Astrocyte of the spinal cord (primary cell): Measurements from ENCODE around the gene MAP2K1.
A peak's percentile ranks its signal among the peaks of the same experiment; 100 is the strongest.

Source experiments
- DNase-seq: peaks from one replicate; pipeline ENCODE4 v3.0.0; 2011; ENCODE audit warnings: low read depth, low spot score
- H3K4me3 ChIP-seq: 2 replicates; pipeline ENCODE4 v1.5.1; 2011; ENCODE audit warnings: low read depth, mild to moderate bottlenecking, low read length, moderate library complexity
- in situ Hi-C: cut with HindIII; loops from 2 replicates; pipeline ENCODE4 v1.10.0; 2017; ENCODE audit warnings: low sequenced_read_pairs
- TF ChIP-seq, protein P1 (sequence below): IDR thresholded peaks from 2 replicates; pipeline ENCODE4 v1.5.1; 2012; ENCODE audit warnings: low read depth, mild to moderate bottlenecking, low read length, inconsistent platforms

MAP2K1 gene

DNA sequence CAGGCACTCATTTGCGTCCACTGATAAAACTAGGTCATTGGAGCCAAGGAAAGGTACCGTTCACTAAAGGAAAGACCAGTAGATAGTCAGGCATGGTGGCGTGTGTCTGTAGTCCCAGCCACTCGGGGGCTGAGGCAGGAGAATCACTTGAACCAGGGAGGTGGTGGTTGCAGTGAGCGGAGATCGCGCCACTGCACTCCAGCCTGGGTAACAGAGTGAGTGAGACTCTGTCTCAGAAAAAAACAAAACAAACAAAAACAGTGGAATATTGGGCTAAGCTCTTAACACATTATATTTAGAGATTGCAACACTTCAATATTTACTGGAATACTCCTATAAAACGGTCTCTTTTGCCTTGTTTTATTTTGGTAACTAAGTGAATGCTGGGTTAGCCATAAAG lies 17.4 kb downstream of the MAP2K1 start:
- TF ChIP-seq, protein P1, sequence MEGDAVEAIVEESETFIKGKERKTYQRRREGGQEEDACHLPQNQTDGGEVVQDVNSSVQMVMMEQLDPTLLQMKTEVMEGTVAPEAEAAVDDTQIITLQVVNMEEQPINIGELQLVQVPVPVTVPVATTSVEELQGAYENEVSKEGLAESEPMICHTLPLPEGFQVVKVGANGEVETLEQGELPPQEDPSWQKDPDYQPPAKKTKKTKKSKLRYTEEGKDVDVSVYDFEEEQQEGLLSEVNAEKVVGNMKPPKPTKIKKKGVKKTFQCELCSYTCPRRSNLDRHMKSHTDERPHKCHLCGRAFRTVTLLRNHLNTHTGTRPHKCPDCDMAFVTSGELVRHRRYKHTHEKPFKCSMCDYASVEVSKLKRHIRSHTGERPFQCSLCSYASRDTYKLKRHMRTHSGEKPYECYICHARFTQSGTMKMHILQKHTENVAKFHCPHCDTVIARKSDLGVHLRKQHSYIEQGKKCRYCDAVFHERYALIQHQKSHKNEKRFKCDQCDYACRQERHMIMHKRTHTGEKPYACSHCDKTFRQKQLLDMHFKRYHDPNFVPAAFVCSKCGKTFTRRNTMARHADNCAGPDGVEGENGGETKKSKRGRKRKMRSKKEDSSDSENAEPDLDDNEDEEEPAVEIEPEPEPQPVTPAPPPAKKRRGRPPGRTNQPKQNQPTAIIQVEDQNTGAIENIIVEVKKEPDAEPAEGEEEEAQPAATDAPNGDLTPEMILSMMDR, result no peak
- H3K4me3 ChIP-seq, result no peak overlapping the region
- DNase-seq, result no peak
- in situ Hi-C loops, result no loop called here

DNA sequence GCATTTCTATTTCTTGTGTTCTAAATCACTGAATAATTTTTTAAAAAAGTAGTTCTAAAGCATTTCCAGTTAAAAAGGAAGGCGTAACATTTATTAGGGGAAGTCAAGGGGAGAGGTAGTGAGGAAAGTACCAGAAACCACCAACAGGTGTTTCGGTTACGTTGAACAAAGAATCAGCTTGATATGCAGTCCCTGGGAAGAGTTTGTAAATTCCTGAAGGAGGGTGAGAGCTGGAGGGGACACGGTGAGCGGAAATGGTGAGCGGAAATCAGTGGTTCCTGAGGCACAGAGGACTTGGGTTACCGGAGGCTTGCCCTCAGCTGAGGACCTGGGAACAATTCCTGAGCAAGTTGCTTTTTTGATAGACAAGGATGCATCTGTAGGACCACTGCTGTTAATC lies 17.8 kb downstream of the MAP2K1 start:
- in situ Hi-C loops, result no loop called here
- TF ChIP-seq, protein P1, result no peak
- no peak for DNase-seq
- H3K4me3 ChIP-seq, result no peak overlapping the region

DNA sequence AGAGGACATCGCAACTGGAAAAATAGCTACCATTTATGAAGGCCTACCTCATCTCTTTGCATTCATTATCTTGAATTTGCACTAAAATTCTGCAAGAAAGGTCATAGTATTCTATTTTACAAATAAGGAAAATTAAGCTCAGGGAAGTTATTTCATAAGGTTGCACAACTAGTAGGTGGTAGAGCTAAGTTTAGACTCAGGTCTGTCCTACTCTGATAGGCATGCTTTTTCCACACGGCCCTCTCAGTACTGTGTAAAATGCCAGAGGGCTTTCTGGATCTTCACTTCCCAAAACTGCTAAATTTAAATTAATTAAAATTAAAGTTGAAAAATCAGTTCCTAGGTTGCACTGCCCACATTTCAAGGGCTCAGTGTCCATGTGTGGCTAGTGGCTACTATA lies 18.3 kb downstream of the MAP2K1 start:
- H3K4me3 ChIP-seq, result no peak overlapping the region
- DNase-seq, result no peak
- in situ Hi-C loops, result no loop called here
- TF ChIP-seq, protein P1, result no peak

GRCh38 chr15:66405615-66406014 lies 18.9 kb downstream of the MAP2K1 start:
- TF ChIP-seq, protein P1, result no peak
- DNase-seq, result peak; percentile 47
- in situ Hi-C loops, result no loop called here
- H3K4me3 ChIP-seq, result no peak overlapping the region

DNA sequence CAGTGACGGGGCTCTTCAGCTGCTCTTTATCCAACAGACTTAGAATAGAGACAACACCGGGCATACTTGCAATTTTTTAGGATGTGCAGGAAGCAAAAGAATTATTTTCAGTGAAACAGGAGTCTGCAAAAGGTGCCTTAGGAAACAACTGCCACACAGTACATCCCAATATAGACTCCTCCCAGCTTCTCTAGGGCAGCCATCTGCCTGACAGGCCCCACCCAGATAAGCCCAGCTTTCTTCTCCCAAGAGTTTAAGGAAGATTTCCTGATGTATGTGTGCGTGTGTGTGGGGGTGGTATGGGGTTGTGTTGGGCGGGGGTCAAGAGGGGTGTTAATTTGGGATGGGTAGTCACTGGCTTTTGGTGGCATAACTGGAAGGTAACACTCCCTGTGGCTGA lies 21.5 kb downstream of the MAP2K1 start:
- TF ChIP-seq, protein P1, result no peak
- in situ Hi-C loops, result no loop called here
- no peak overlapping the region for H3K4me3 ChIP-seq
- no peak for DNase-seq

DNA sequence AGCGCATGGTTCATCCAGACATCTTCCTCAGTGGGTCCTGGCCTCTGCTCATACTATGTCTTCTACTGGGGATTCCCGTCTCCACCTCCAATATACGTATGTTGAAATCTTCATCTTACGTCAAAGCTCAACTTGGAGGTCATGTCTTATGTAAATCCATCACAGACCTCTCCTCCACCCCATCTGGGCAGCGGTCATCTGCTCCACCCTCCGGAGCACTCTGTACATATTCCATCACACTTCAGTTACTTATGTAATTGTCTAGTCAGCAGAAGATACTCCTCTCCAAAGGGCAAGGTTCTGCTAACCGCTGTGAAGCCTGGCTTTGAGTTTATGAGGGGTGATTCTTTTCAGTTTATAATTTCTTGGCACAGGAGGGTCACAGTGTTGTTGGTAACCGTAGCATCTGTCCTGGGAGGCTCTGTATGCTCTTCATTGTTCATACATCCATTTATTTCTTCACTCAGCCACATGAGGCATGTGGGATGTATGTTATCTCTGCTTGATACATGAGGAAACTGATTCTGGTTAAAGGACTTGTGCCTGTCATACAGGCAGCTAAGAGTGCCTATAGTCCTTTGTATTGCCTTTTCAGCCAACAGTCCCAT lies 22.1 kb downstream of the MAP2K1 start:
- DNase-seq, result no peak
- TF ChIP-seq, protein P1, result no peak
- no peak overlapping the region for H3K4me3 ChIP-seq
- in situ Hi-C loops, result no loop called here
